Transverse colon (tissue), 3 donors: ENCODE measurements around the gene UBA52.

Experiments used
- POLR2A ChIP-seq: fragments of 450-650 bp; IDR thresholded peaks from one replicate; pipeline ENCODE4 v1.6.1; 2016; ENCODE audit warnings: antibody characterized with exemption, mild to moderate bottlenecking, moderate library complexity
- TF ChIP-seq, protein P1 (sequence below), 5 experiments: fragments of 200-600 bp in 3 of 5; fragments of 450-650 bp in 2 of 5; sonication (generic) in 3 of 5; IDR thresholded peaks; 1 replicate in 2 of 5; 2 replicates in 3 of 5; pipeline ENCODE4 v1.5.1; 2016 to 2017; ENCODE audit warnings: antibody characterized with exemption in 5 of 5, inconsistent platforms in 3 of 5, mild to moderate bottlenecking in 2 of 5, moderate library complexity in 1 of 5

- TF ChIP-seq, protein P1, sequence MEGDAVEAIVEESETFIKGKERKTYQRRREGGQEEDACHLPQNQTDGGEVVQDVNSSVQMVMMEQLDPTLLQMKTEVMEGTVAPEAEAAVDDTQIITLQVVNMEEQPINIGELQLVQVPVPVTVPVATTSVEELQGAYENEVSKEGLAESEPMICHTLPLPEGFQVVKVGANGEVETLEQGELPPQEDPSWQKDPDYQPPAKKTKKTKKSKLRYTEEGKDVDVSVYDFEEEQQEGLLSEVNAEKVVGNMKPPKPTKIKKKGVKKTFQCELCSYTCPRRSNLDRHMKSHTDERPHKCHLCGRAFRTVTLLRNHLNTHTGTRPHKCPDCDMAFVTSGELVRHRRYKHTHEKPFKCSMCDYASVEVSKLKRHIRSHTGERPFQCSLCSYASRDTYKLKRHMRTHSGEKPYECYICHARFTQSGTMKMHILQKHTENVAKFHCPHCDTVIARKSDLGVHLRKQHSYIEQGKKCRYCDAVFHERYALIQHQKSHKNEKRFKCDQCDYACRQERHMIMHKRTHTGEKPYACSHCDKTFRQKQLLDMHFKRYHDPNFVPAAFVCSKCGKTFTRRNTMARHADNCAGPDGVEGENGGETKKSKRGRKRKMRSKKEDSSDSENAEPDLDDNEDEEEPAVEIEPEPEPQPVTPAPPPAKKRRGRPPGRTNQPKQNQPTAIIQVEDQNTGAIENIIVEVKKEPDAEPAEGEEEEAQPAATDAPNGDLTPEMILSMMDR (IDR thresholded peaks at IDR 0.05): no peak
- no peak for TF ChIP-seq POLR2A
Observed at GRCh38 chr19:18529782-18530181, 41.9 kb upstream of the UBA52 start.
